Activated T-cell treated with anti-CD3 and anti-CD28 coated beads, Interleukin-2, amount 50 U/mL, for 72 hours (primary cell): ENCODE data around the gene C1orf35. TPM values are rescaled to one million over a fixed set of nuclear protein-coding genes. Genes with fewer than 3 reads are reported as not detected.

Experiments used
- ATAC-seq, 2 donors: fragments of 150-1000 bp; cut with Tn5 transposase; replicated peaks in 1 of 2; 2 replicates each; pipeline ENCODE4 v1.10.0; 2021; ENCODE audit warnings: moderate library complexity in 2 of 2, mild to moderate bottlenecking in 1 of 2
- DNase-seq, 2 donors: peaks; one replicate each; pipeline ENCODE4 v3.0.0; 2021 to 2022; ENCODE audit warnings: mixed read lengths in 1 of 2
- H3K27ac Mint-ChIP-seq: one replicate; pipeline ENCODE4 v1.8.0; 2022; ENCODE audit warnings: mild to moderate bottlenecking, moderate library complexity, mixed read lengths
- H3K27me3 Mint-ChIP-seq: one replicate; pipeline ENCODE4 v1.8.0; 2022; ENCODE audit warnings: low read depth, mixed read lengths
- H3K36me3 Mint-ChIP-seq, 2 donors: one replicate each; pipeline ENCODE4 v1.8.0; 2022; ENCODE audit warnings: mixed read lengths in 2 of 2, mild to moderate bottlenecking in 1 of 2; ENCODE audit not compliant: insufficient read depth in 2 of 2
- H3K4me1 Mint-ChIP-seq: one replicate; pipeline ENCODE4 v1.8.0; 2022; ENCODE audit warnings: low read depth, mixed read lengths
- H3K4me3 Mint-ChIP-seq, 2 donors: one replicate each; pipeline ENCODE4 v1.8.0; 2022; ENCODE audit warnings: mild to moderate bottlenecking in 2 of 2, mixed read lengths in 2 of 2, moderate library complexity in 2 of 2
- H3K9me3 Mint-ChIP-seq, 2 donors: one replicate each; pipeline ENCODE4 v1.8.0; 2022; ENCODE audit warnings: mixed read lengths in 2 of 2
- total RNA-seq, 2 donors: library from RNA; stranded (reverse); gene quantifications; one replicate each; pipeline ENCODE4 v1.2.3, GENCODE V29; 2022

C1orf35 gene
- total RNA-seq, 2 donors from 2014 or later, result 18.2 to 27.3 TPM

DNA sequence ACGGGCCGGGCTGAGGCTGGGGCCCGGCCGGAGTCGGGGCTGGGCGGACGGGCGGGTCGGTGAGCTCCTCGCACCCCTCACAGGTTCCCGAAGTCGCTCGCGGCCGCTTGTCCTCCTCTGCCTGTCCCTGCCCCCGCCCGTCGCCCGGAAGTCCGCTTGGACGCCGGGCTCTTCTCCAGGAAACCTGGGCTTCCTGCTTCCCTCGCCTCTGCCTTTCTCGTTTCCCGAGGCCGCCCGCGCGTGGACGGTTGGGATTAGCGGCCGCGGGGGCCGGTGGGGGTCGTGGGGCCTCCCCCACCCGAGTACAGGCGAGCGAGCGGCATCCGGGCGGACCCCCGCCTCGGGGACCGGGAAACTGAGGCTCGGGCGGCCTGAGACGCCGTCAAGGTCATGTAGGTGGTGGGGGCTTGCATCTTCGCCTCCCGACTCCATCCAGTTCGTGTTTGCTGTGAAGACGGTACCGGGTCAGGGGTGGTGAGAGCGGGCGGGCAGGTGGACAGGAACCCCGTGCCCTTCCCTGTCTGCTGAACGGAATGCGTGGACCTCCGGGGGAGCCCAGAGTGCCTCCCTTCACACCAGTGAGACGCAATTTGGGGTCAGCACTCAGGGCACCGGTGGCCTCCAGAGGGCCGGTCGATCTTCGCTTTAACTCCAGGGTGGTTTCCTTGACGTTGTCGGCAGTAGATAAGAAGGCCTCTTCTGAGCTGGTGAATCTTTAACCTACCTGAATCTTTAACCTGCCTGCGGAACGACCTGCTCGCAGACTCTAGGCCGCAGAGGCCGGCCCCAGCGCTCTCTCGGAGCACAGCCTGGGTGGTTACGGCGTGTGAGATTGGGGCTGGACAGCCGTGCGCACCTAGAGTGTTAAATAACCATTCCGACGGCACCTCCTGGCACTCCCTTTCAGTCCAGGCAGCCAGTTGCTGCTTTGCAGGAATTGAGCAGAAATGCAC is 19.9 kb downstream of the C1orf35 start:
- H3K27ac Mint-ChIP-seq, result peak overlapping the region; percentile 97
- DNase-seq, result peak; percentile 51 to 59
- H3K4me1 Mint-ChIP-seq, result peaks cover 59% of the 10 kb centered on the region

DNA sequence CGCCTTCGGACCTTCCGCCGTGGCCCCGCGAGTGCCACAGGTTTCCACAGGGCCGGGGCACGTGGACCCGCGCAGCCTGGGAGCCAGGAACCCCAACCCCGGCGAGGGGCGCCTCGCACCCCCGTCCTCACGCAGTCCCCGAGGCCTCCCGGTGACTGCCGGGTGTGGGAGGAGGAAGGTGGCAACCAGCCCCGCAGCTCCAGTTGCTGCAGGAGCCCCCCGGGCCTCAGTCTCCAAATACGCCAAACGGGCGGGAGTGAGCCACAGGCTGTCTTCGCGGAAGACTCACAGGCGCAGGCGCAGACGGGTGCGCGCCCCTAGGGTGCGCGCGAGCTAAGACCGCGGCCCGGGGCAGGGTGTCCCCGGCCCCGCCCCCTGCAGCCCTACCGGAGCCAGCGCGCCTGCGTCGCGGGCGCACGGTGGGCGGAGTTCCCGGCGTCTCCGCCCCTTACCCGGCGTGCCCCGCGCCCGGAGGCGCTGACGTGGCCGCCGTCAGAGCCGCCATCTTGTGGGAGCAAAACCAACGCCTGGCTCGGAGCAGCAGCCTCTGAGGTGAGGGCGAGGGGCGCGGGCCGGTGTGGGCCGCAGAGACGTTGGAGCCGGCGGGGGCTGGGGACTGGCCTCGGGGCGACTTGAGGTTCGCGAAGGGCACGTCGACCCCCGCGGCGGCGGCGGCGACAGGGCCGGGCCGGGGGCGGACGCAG is 20.8 kb downstream of the C1orf35 start, which contains the start of gene ARF1:
Gene ARF1, plus strand, starts transcription at position 495 of the 704 bp plus-strand sequence. CDS start 14,407 bp downstream, outside the sequence.
- peak; percentile 86 to 90 for ATAC-seq

More for the DNA sequence above, 19.9 kb downstream of the C1orf35 start:
- peaks cover 15 to 18% of the 10 kb centered on the region in 2 donors for H3K36me3 Mint-ChIP-seq
- H3K9me3 Mint-ChIP-seq, result no peaks in the 10 kb centered on the region
- ATAC-seq, result peak; percentile 19 to 24
- no peaks in the 10 kb centered on the region for H3K27me3 Mint-ChIP-seq
- peak overlapping the region; percentile 88 to 91 for H3K4me3 Mint-ChIP-seq

GRCh38 chr1:228081578-228082213 is 21.4 kb downstream of the C1orf35 start:
- DNase-seq, result peak in 1 of 2 donors; percentile 50
- Mint-ChIP-seq H3K4me3 (peak overlapping the region; percentile 84 to 86), H3K9me3 (no peaks in the 10 kb centered on the region), H3K36me3 (peaks cover 14 to 16% of the 10 kb centered on the region in 2 donors), H3K27me3 (no peaks in the 10 kb centered on the region), H3K4me1 (peaks cover 51% of the 10 kb centered on the region), H3K27ac (peak overlapping the region; percentile 14)
- ATAC-seq, result peak; percentile 5 to 32

More for the DNA sequence above, 20.8 kb downstream of the C1orf35 start, which contains the start of gene ARF1:
- peaks cover 14 to 16% of the 10 kb centered on the region in 2 donors for H3K36me3 Mint-ChIP-seq
- H3K4me3 Mint-ChIP-seq, result peak within 1 kb of the TSS; percentile 88 to 91
- peak; percentile 91 to 97 for DNase-seq
- no peaks in the 10 kb centered on the region for H3K9me3 Mint-ChIP-seq
- H3K27ac Mint-ChIP-seq, result peak within 1 kb of the TSS; percentile 97
- no peaks in the 10 kb centered on the region for H3K27me3 Mint-ChIP-seq
- H3K4me1 Mint-ChIP-seq, result peaks cover 55% of the 10 kb centered on the region

- Mint-ChIP-seq H3K27me3 (no peaks in the 10 kb centered on the region), H3K4me3 (peak overlapping the region; percentile 84 to 86), H3K4me1 (peaks cover 45% of the 10 kb centered on the region), H3K36me3 (peaks cover 14 to 16% of the 10 kb centered on the region in 2 donors), H3K9me3 (no peaks in the 10 kb centered on the region), H3K27ac (peak overlapping the region; percentile 82)
- no peak for ATAC-seq
- no peak for DNase-seq
Measured at GRCh38 chr1:228081144-228081543, 22.0 kb downstream of the C1orf35 start.

GRCh38 chr1:228079601-228080263 is 23.4 kb downstream of the C1orf35 start:
- no peak overlapping the region for H3K27ac Mint-ChIP-seq
- H3K4me3 Mint-ChIP-seq, result no peak overlapping the region
- DNase-seq, result no peak
- peaks cover 31% of the 10 kb centered on the region for H3K4me1 Mint-ChIP-seq
- no peaks in the 10 kb centered on the region for H3K9me3 Mint-ChIP-seq
- ATAC-seq, result no peak
- no peaks in the 10 kb centered on the region for H3K27me3 Mint-ChIP-seq
- peaks cover 7 to 10% of the 10 kb centered on the region in 2 donors for H3K36me3 Mint-ChIP-seq

- H3K4me3 Mint-ChIP-seq, result no peak overlapping the region
- no peak overlapping the region for H3K27ac Mint-ChIP-seq
- no peaks in the 10 kb centered on the region for H3K9me3 Mint-ChIP-seq
- no peak for DNase-seq
- peaks cover 24% of the 10 kb centered on the region for H3K4me1 Mint-ChIP-seq
- no peaks in the 10 kb centered on the region for H3K27me3 Mint-ChIP-seq
- peaks cover 4 to 8% of the 10 kb centered on the region in 2 donors for H3K36me3 Mint-ChIP-seq
- no peak for ATAC-seq
Measured at GRCh38 chr1:228079013-228079412, 24.1 kb downstream of the C1orf35 start.

- Mint-ChIP-seq H3K36me3 (peaks cover 0 to 1% of the 10 kb centered on the region in 2 donors), H3K9me3 (no peaks in the 10 kb centered on the region), H3K4me3 (no peak overlapping the region), H3K27ac (no peak overlapping the region), H3K4me1 (peaks cover 21% of the 10 kb centered on the region), H3K27me3 (no peaks in the 10 kb centered on the region)
- ATAC-seq (no peak), DNase-seq (no peak)
Measured at GRCh38 chr1:228077565-228078330, 25.4 kb downstream of the C1orf35 start.

DNA sequence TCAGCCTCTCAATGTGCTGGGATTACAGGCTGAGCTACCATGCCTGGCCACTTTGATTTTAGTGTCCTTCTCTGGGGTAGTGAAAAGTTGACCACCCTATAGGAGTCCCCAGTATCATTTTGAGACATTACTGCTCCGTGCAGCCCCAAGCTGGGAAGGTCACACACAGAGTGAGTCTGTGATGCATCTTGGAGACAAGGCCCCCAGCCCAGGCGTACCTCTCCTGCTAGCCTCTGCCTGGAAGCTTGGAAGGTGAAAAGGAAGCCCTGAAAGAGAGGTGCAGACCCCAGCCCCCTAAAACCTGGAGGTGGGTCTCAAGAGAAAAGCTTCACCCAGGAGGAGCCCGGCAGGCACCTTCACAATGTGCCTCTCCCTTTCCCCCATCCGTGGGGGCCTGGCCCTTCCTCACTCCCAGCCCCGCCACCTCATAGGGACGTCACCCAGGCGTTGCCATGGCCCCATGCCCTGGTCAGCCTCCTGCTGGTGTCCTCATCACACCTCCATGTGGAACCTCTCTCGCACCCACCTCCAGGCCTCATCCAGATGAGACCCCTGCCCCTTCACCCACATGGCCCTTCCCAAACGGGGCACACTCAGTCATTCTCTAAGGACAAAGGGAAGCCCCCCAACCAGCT is 26.2 kb downstream of the C1orf35 start:
- Mint-ChIP-seq H3K36me3 (peaks cover 0 to 1% of the 10 kb centered on the region in 2 donors), H3K9me3 (no peaks in the 10 kb centered on the region), H3K27ac (no peak overlapping the region), H3K27me3 (no peaks in the 10 kb centered on the region), H3K4me1 (peaks cover 21% of the 10 kb centered on the region), H3K4me3 (no peak overlapping the region)
- ATAC-seq, result no peak
- DNase-seq, result no peak

DNA sequence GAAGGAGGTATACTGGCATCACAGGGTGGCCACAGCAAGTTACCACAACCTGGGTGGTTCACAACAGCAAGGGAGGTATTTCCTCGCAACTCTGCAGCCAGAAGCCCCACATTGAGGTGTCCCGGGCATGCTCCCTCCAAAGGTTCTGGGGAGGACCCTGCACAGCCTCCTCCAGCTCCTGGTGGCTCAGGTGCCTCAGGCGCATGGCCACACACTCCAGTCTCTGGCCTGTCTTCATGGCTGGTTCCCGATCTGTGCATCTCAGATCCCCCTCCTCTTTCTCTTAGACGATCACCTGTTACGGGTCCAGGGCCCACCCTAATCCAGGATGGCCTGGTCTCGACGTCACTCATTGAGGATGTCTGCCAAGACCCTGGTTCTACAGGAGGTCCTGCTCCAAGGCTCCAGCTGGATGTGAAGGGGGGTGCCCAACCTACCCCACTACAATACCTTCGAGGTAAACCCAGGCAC is 27.3 kb downstream of the C1orf35 start:
- Mint-ChIP-seq H3K27me3 (no peaks in the 10 kb centered on the region), H3K4me1 (peaks cover 15% of the 10 kb centered on the region), H3K4me3 (no peak overlapping the region), H3K36me3 (no peaks in the 10 kb centered on the region), H3K9me3 (no peaks in the 10 kb centered on the region), H3K27ac (no peak overlapping the region)
- ATAC-seq, result no peak
- no peak for DNase-seq

DNA sequence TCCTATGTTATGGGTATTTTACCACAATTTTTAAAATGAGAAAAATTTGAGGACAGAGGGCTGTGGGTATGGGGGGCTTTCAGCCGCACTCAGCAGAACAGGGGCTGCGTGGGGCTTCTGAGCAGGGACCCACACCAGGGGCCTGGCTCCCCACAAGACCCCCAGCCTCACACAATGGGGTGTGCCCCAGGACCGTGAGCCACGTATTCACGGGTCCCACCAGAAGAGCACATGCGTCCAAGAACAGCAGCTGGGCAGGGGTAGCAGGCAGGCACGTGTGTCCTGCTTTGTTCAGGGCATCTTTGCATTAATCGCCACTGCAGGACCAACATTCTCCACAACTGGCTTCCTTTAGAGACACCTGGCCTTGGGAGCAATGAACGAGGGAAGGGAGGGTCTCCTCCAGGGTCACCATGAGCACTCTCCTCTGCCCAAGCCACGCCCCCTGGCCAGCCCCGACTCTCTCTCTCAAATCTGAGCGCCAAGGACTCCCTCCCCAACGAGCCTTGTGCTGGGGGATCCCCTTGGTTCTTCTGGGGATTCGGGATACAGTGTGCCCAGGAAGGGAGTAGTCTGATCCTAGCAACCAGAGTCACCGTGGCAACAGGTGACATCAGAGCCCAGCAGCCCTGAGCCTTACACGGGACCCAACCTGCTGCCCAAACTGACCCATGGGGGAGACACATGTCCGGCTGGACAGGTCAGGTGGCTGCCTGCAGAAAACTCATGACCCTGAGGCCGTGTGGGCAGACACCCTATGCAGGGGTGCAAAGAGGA is 28.0 kb downstream of the C1orf35 start:
- no peak overlapping the region for H3K4me3 Mint-ChIP-seq
- H3K27ac Mint-ChIP-seq, result no peak overlapping the region
- H3K4me1 Mint-ChIP-seq, result peaks cover 11% of the 10 kb centered on the region
- DNase-seq (no peak), ATAC-seq (no peak)
- H3K36me3 Mint-ChIP-seq, result no peaks in the 10 kb centered on the region
- no peaks in the 10 kb centered on the region for H3K9me3 Mint-ChIP-seq
- no peaks in the 10 kb centered on the region for H3K27me3 Mint-ChIP-seq
